A673 (cell line): ENCODE results near the gene PSTPIP2. TPM values are rescaled to one million over a fixed set of nuclear protein-coding genes. Genes with fewer than 3 reads are reported as not detected.

Source experiments
- BruUV-seq: library from RNA; stranded (reverse); fragments of 400-500 nt; replicated peaks from 2 replicates; lab custom pipeline; 2021; lab: Mats Ljungman, UMichigan
- CTCF ChIA-PET: fragments of 300-600 bp; sonication (Branson Sonifier 250); formaldehyde crosslinking; loops from one replicate; lab custom pipeline; 2022; ENCODE audit warnings: antibody characterized with exemption; lab: Charles Lee
- POLR2A ChIA-PET: fragments of 300-600 bp; sonication (Branson Sonifier 250); formaldehyde crosslinking; loops from one replicate; lab custom pipeline; 2022; ENCODE audit warnings: antibody characterized with exemption; ENCODE audit not compliant: low non-redundant PET; lab: Charles Lee
- DNase-seq: peaks from one replicate; pipeline ENCODE4 v3.0.0-alpha.2; 2015; ENCODE audit warnings: low spot score
- H3K27ac ChIP-seq: fragments of 200-600 bp; sonication (generic); 2 replicates; pipeline ENCODE4 v1.5.1; 2016; ENCODE audit warnings: mixed run types, low read depth, mild to moderate bottlenecking, mixed read lengths, antibody characterized with exemption, low read length; ENCODE audit not compliant: poor library complexity, severe bottlenecking
- H3K27me3 ChIP-seq: fragments of 200-600 bp; sonication (generic); replicated peaks from 2 replicates; pipeline ENCODE4 v1.6.1; 2017; ENCODE audit warnings: mixed run types, low read depth, mild to moderate bottlenecking, mixed read lengths, antibody characterized with exemption, low read length; ENCODE audit not compliant: insufficient read depth, poor library complexity
- H3K36me3 ChIP-seq: fragments of 200-600 bp; sonication (generic); 2 replicates; pipeline ENCODE4 v1.6.1; 2016; ENCODE audit warnings: mixed run types, mild to moderate bottlenecking, mixed read lengths, antibody characterized with exemption, low read length; ENCODE audit not compliant: insufficient read depth, poor library complexity, severe bottlenecking
- H3K4me1 ChIP-seq: fragments of 200-600 bp; sonication (generic); 2 replicates; pipeline ENCODE4 v1.6.1; 2017; ENCODE audit warnings: mixed run types, mild to moderate bottlenecking, mixed read lengths, antibody characterized with exemption, low read length; ENCODE audit not compliant: insufficient read depth, poor library complexity, severe bottlenecking
- H3K4me3 ChIP-seq: fragments of 200-600 bp; sonication (generic); 2 replicates; pipeline ENCODE4 v1.5.1; 2016; ENCODE audit warnings: low read depth, mixed run types, mild to moderate bottlenecking, mixed read lengths, low read length; ENCODE audit not compliant: poor library complexity, severe bottlenecking
- H3K9me3 ChIP-seq: fragments of 200-600 bp; sonication (generic); 2 replicates; pipeline ENCODE4 v1.6.1; 2016; ENCODE audit warnings: mixed run types, low read depth, mild to moderate bottlenecking, mixed read lengths, antibody characterized with exemption, low read length; ENCODE audit not compliant: poor library complexity, severe bottlenecking
- EZH2 ChIP-seq: fragments of 200-600 bp; sonication (generic); IDR thresholded peaks from 2 replicates; pipeline ENCODE4 v1.6.1; 2017; ENCODE audit warnings: borderline replicate concordance, low read depth, mild to moderate bottlenecking, mixed read lengths, antibody characterized with exemption, low read length; ENCODE audit not compliant: poor library complexity, severe bottlenecking
- intact Hi-C: fragments of 100-400 bp; cut with micrococcal nuclease; formaldehyde crosslinking; loops from one replicate; pipeline ENCODE4 v1.10.0; 2022; ENCODE audit not compliant: unreplicated experiment
- total RNA-seq: library from RNA; stranded (reverse); gene quantifications from 2 replicates; pipeline ENCODE4 v1.2.3, GENCODE V29; 2021
- TF ChIP-seq, protein P1 (sequence below): fragments of 300-800, 200-600 bp; sonication (generic); conservative IDR thresholded peaks from 2 replicates; pipeline ENCODE4 v1.5.1; 2017; ENCODE audit warnings: low read depth, mild to moderate bottlenecking, antibody characterized with exemption, low read length, moderate library complexity, mixed read lengths

Gene PSTPIP2
- total RNA-seq, 1 experiment from 2014 or later: 5.7 TPM

DNA sequence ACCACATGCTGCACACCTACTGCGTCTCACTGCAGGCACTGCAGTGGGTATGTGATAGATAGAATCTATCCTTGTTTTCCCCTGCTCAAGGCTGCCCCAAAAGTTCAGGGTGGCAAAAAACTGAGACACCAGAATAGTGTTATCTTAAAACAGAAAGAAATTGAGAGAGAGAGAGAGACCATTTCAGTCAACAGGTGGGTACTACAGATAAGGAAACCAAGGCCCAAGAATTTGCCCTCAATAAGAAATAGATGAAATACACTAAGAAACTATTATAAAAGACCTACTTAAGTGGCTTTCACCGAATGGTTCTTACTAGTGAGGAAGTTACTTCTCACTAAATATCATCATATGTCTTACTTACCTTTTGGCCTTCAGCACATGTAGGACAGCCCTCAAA is 132.8 kb downstream of the PSTPIP2 start:
- no TSS peak for BruUV-seq
- intact Hi-C loops: no loop called here
- H3K9me3 ChIP-seq: no peaks in the 10 kb centered on the region
- no peak for DNase-seq
- no peaks in the 10 kb centered on the region for H3K27me3 ChIP-seq
- H3K36me3 ChIP-seq: peaks cover 24% of the 10 kb centered on the region
- no peak overlapping the region for H3K27ac ChIP-seq
- ChIA-PET POLR2A (no interaction called here), CTCF (no interaction called here)
- TF ChIP-seq, protein P1, sequence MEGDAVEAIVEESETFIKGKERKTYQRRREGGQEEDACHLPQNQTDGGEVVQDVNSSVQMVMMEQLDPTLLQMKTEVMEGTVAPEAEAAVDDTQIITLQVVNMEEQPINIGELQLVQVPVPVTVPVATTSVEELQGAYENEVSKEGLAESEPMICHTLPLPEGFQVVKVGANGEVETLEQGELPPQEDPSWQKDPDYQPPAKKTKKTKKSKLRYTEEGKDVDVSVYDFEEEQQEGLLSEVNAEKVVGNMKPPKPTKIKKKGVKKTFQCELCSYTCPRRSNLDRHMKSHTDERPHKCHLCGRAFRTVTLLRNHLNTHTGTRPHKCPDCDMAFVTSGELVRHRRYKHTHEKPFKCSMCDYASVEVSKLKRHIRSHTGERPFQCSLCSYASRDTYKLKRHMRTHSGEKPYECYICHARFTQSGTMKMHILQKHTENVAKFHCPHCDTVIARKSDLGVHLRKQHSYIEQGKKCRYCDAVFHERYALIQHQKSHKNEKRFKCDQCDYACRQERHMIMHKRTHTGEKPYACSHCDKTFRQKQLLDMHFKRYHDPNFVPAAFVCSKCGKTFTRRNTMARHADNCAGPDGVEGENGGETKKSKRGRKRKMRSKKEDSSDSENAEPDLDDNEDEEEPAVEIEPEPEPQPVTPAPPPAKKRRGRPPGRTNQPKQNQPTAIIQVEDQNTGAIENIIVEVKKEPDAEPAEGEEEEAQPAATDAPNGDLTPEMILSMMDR: no peak
- no peak for TF ChIP-seq EZH2
- no peaks in the 10 kb centered on the region for H3K4me1 ChIP-seq
- H3K4me3 ChIP-seq: no peak overlapping the region

DNA sequence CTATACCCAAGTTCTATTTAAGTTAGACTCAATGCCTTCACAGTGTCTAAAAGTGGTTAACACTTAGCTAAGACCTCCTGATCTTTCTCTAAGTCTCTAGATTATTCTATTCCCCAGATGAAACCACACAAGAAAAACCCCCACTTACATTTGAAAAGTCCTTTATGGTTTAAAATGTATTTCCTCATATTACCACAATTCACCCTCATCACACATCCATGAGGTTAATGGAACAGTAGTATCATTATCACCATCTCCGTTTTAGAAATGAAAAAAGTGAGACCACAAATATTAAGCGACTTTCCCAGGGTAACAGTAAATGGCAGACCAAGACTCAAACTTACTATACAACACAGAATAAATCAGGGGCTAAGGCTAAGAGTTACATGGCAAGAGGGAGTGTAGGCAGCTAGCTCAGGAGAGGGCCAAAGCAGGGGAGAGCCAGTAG is 133.5 kb downstream of the PSTPIP2 start:
- no TSS peak for BruUV-seq
- intact Hi-C loops: no loop called here
- ChIA-PET CTCF (no interaction called here), POLR2A (no interaction called here)
- H3K27me3 ChIP-seq: no peaks in the 10 kb centered on the region
- H3K27ac ChIP-seq: no peak overlapping the region
- peaks cover 24% of the 10 kb centered on the region for H3K36me3 ChIP-seq
- no peaks in the 10 kb centered on the region for H3K4me1 ChIP-seq
- TF ChIP-seq, protein P1: no peak
- no peak for TF ChIP-seq EZH2
- no peak overlapping the region for H3K4me3 ChIP-seq
- no peak for DNase-seq
- no peaks in the 10 kb centered on the region for H3K9me3 ChIP-seq

DNA sequence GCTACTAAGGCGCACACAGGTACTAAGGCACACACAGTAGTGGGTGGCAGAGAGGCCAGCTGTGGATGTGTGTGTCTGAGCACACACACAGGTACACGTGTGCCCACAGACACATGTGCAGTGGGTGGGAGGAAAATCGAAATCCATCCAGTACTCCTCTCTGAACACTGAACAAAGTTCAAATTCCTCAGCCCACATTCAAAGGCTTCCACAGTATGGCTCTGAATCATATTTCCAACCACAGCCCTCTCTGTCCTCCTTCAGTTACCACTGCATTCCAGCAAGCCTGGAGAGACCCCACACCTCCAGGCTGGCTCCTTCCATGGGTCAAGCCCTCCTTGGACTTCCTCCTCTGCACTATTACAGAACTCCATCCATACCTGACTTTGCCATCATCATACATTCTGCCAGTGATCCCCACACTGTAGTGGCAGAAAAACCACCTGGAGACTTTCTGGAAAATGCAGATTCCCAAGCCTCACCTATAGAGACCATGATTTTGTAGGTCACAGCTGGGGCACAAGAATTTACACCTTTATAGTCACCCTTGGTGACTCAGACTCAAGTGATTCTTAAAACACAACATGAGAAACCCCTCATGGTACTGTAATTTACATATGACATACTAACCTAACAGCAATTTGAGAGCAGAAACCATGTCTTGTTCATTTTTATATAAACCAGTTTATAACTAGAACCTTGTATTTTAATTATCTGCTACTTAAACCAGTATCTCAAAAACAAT is 136.3 kb downstream of the PSTPIP2 start:
- no TSS peak for BruUV-seq
- intact Hi-C loops: no loop called here
- Histone ChIP-seq H3K4me3 (no peak overlapping the region), H3K9me3 (no peaks in the 10 kb centered on the region), H3K4me1 (no peaks in the 10 kb centered on the region), H3K27me3 (no peaks in the 10 kb centered on the region), H3K27ac (no peak overlapping the region), H3K36me3 (peaks cover 15% of the 10 kb centered on the region)
- TF ChIP-seq, protein P1: no peak
- no peak for TF ChIP-seq EZH2
- ChIA-PET POLR2A (no interaction called here), CTCF (interaction anchor here (0.6 kb wide), 1 partner anchor 24 kb away, joined by 7 read pairs; no protein-coding TSS in a partner anchor)
- DNase-seq: no peak

Other genes starting within 250 kb of the PSTPIP2 start
- 0.85 and 0.92 TPM in 2 replicates for gene SIGLEC15, start 246.6 kb downstream of the PSTPIP2 start, total RNA-seq
- gene EPG5, start 104.9 kb downstream of the PSTPIP2 start, total RNA-seq: 15.2 and 16.7 TPM in 2 replicates
- 479 and 531 TPM in 2 replicates for gene ATP5F1A, start 26.0 kb upstream of the PSTPIP2 start, total RNA-seq
- 76.9 and 81.8 TPM in 2 replicates for gene HAUS1, start 32.1 kb upstream of the PSTPIP2 start, total RNA-seq